Right lobe of liver (tissue), 6 donors: ENCODE measurements around the gene SAMD7. TPM values are rescaled to one million over a fixed set of nuclear protein-coding genes. Genes with fewer than 3 reads are reported as not detected.

Experiments used
- ATAC-seq, 4 donors: fragments of 200-7000 bp; cut with Tn5 transposase; one replicate each; pipeline ENCODE4 v1.9.1; 2020; ENCODE audit warnings: mild to moderate bottlenecking in 4 of 4, moderate library complexity in 4 of 4
- DNase-seq, 3 donors: peaks; one replicate each; pipeline ENCODE4 v3.0.0-alpha.2; 2020
- H3K27ac ChIP-seq, 3 donors: fragments of 200-600 bp; one replicate each; pipeline ENCODE4 v1.8.0; 2022
- H3K27me3 ChIP-seq, 2 donors: fragments of 200-600 bp; one replicate each; pipeline ENCODE4 v1.8.0; 2022
- H3K36me3 ChIP-seq, 4 donors: fragments of 200-600 bp; sonication (generic) in 1 of 4; one replicate each; pipeline versions ENCODE4 v1.5.1 to v1.8.0; 2017 to 2022; ENCODE audit warnings: control low read depth in 1 of 4
- H3K4me1 ChIP-seq, 4 donors: fragments of 200-600 bp; sonication (generic) in 1 of 4; one replicate each; pipeline versions ENCODE4 v1.5.1 to v1.8.0; 2017 to 2022; ENCODE audit warnings: control low read depth in 1 of 4
- H3K4me3 ChIP-seq, 3 donors: fragments of 200-600 bp; one replicate each; pipeline ENCODE4 v1.8.0; 2022
- H3K9me3 ChIP-seq, 4 donors: fragments of 200-600 bp; sonication (generic) in 1 of 4; one replicate each; pipeline versions ENCODE4 v1.5.1 to v1.8.0; 2017 to 2022; ENCODE audit warnings: control low read depth in 1 of 4
- CTCF ChIP-seq, 4 donors: fragments of 200-600 bp in 3 of 4; fragments of 450-650 bp in 1 of 4; IDR thresholded peaks; one replicate each; pipeline versions ENCODE4 v1.5.1 to v1.8.0; 2016 to 2022; ENCODE audit warnings: antibody characterized with exemption in 4 of 4, mild to moderate bottlenecking in 2 of 4
- POLR2A ChIP-seq: fragments of 450-650 bp; IDR thresholded peaks from one replicate; pipeline ENCODE4 v1.6.1; 2017; ENCODE audit warnings: antibody characterized with exemption, mild to moderate bottlenecking
- WGBS: methylation state at CpG from one replicate; pipeline ENCODE4 v1.1.6; 2018; ENCODE audit warnings: low coverage, low lambda C conversion rate; ENCODE audit not compliant: insufficient coverage; ENCODE audit errors: missing lambda C conversion rate; 5-methylcytosine and 5-hydroxymethylcytosine counted together
- intact Hi-C, 2 donors: fragments of 100-400 bp; cut with DNase I; formaldehyde crosslinking; loops; one replicate each; pipeline versions ENCODE4 v1.11.2 to v1.14.1; 2022
- total RNA-seq, 6 experiments: library from RNA; depleted of rRNA in 2 of 6; stranded (reverse); fragments of >200 nt in 2 of 6; fragmentation: NEBNext Ultra II Directional in 3 of 6; extraction: Animal tissue kit (Norgen Biotek cat#: 25700) in 3 of 6; gene quantifications; one replicate each; pipeline versions ENCODE4 v1.1.0 to v1.2.4, GENCODE V29; 2016 to 2023
- donor health status: DM: no; HTN: yes; CAD: no.
- donor health status: DM: no; HTN: no; CAD: no.
- donor health status: DM: no; HTN: no; CAD: no.
- donor health status: DM: no; HTN: yes; CAD: no.
- donor health status: DM: no; HTN: yes; CAD: no.

SAMD7 gene
- total RNA-seq, 6 experiments from 2014 or later: not detected

- H3K4me3 ChIP-seq: no peak overlapping the region
- no peak overlapping the region for H3K27ac ChIP-seq
- ATAC-seq: no peak
- H3K9me3 ChIP-seq: no peaks in the 10 kb centered on the region
- no peak for DNase-seq
- no peaks in the 10 kb centered on the region for H3K27me3 ChIP-seq
- intact Hi-C loops: no loop called here
- TF ChIP-seq POLR2A (no peak), CTCF (IDR thresholded peaks at IDR 0.05) (no peak)
- no peaks in the 10 kb centered on the region for H3K4me1 ChIP-seq
- WGBS: 48% methylated on average over 6 of the region's 6 CpGs
- H3K36me3 ChIP-seq: no peaks in the 10 kb centered on the region
These were observed 29.3 kb downstream of the SAMD7 start for GRCh38 chr3:169940470-169941181.

- intact Hi-C loops: no loop called here
- no peak for TF ChIP-seq POLR2A
- DNase-seq: peak in 1 of 3 donors; percentile 31
- H3K9me3 ChIP-seq: no peaks in the 10 kb centered on the region
- no peaks in the 10 kb centered on the region for H3K27me3 ChIP-seq
- no peaks in the 10 kb centered on the region for H3K36me3 ChIP-seq
- H3K4me3 ChIP-seq: no peak overlapping the region
- ATAC-seq: peak; percentile 56 to 86 (median 78)
- no peak overlapping the region for H3K27ac ChIP-seq
- no peaks in the 10 kb centered on the region for H3K4me1 ChIP-seq
- 33% methylated on average over 7 of the region's 7 CpGs for WGBS
These were observed 33.9 kb downstream of the SAMD7 start for GRCh38 chr3:169945313-169945712.

GRCh38 chr3:169946336-169946735, 35.0 kb downstream of the SAMD7 start:
- no CpG with 5 or more reads among the region's 3 CpGs for WGBS
- Histone ChIP-seq H3K36me3 (no peaks in the 10 kb centered on the region), H3K9me3 (no peaks in the 10 kb centered on the region), H3K4me1 (no peaks in the 10 kb centered on the region), H3K27me3 (no peaks in the 10 kb centered on the region), H3K27ac (no peak overlapping the region), H3K4me3 (no peak overlapping the region)
- TF ChIP-seq CTCF (IDR thresholded peaks at IDR 0.05) (no peak), POLR2A (no peak)
- DNase-seq (no peak), ATAC-seq (no peak)
- intact Hi-C loops: no loop called here

GRCh38 chr3:169948559-169949448, 37.4 kb downstream of the SAMD7 start:
- Histone ChIP-seq H3K9me3 (no peaks in the 10 kb centered on the region), H3K36me3 (no peaks in the 10 kb centered on the region), H3K27ac (no peak overlapping the region), H3K4me3 (no peak overlapping the region), H3K27me3 (no peaks in the 10 kb centered on the region), H3K4me1 (no peaks in the 10 kb centered on the region)
- no peak for DNase-seq
- intact Hi-C loops: no loop called here
- ATAC-seq: no peak
- 43% methylated on average over 2 of the region's 2 CpGs for WGBS
- no peak for TF ChIP-seq POLR2A
- TF ChIP-seq CTCF (IDR thresholded peaks at IDR 0.05): no peak

- TF ChIP-seq CTCF (IDR thresholded peaks at IDR 0.05) (no peak), POLR2A (no peak)
- H3K9me3 ChIP-seq: no peaks in the 10 kb centered on the region
- no peaks in the 10 kb centered on the region for H3K4me1 ChIP-seq
- no peaks in the 10 kb centered on the region for H3K27me3 ChIP-seq
- intact Hi-C loops: no loop called here
- no peak for DNase-seq
- no peak overlapping the region for H3K27ac ChIP-seq
- WGBS: 57% methylated on average over 1 of the region's 1 CpG
- no peak for ATAC-seq
- no peaks in the 10 kb centered on the region for H3K36me3 ChIP-seq
- H3K4me3 ChIP-seq: no peak overlapping the region
These were observed 40.7 kb downstream of the SAMD7 start for GRCh38 chr3:169952045-169952444.
